Measurements from ENCODE around the gene SLC25A21.

SLC25A21 gene

DNA sequence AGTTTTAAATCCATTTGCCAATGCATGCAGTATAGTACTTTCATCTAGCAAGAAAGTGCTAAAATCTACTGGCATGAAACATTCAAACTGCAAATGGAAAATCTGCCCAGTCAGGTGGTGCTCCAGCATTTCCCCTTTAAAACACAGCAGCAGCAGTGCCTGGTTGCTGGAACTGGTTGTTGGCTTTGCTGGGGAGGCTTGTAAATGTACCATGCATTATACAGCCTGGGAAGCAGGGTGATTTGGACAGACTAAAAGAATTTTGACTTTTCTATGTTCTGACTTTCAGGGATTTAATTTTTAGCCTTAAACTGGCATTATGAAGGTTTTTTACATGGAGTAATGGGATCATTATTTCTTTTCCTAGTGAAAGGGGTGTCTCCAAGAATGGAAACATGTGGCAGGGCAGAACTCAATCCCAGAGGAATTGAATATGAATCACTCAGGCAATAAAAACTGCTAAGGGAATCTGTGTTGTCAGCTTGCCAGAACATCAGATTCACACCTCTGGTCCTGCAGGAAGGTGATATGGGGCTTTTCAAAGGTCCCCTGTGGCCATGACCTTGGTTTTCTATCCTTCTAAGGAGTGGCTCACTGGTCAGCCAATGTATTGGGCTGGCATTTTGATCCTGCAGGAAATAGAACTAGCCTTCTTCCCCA, 519.7 kb downstream of the SLC25A21 start:
- no peak for DNase-seq (ENCODE audit: low read depth in 2 of 2)

DNA sequence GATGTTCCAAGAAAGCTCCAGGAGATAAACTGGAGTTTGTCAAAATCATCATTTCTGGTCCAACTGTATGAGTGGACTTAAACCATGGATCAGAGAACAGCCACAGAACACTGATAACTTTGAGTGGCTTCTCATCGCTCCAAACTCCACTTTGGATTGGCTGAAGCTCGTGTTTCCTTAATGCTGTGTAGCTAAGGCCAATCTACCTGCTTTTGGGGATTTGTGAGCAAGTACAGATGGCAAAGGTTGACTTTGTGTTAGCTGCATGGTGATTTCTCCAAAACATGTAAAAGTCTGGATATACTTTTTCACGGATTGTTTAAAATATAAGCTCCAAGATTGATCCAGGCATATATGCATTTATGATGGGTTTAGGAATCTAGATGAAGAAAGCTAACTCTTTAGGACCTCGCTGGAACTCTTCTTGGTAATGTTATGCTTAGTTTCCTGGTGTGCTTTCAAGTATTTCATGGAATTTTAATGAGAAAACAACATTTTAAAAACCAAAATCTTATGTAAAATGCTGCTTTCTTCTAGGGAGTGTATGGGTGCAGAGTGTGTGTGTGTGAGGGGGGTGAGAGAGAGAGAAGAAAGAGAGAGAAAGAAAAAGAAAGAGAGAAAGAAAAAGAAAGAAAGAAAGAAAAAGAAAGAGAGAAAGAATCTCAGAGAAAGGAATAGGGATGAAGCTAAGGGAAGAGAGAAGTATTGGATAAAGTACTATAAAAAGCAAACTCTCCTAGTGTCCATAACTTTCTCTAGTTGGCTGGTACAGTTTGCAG, 522.3 kb downstream of the SLC25A21 start:
- no peak for DNase-seq (ENCODE audit: low read depth in 2 of 2)

- no peak for DNase-seq (ENCODE audit: low read depth in 2 of 2)
Observed at GRCh38 chr14:36647824-36648753, 524.3 kb downstream of the SLC25A21 start.

- DNase-seq (ENCODE audit: low read depth in 2 of 2), result no peak
Observed at GRCh38 chr14:36647417-36647823, 525.0 kb downstream of the SLC25A21 start.

DNA sequence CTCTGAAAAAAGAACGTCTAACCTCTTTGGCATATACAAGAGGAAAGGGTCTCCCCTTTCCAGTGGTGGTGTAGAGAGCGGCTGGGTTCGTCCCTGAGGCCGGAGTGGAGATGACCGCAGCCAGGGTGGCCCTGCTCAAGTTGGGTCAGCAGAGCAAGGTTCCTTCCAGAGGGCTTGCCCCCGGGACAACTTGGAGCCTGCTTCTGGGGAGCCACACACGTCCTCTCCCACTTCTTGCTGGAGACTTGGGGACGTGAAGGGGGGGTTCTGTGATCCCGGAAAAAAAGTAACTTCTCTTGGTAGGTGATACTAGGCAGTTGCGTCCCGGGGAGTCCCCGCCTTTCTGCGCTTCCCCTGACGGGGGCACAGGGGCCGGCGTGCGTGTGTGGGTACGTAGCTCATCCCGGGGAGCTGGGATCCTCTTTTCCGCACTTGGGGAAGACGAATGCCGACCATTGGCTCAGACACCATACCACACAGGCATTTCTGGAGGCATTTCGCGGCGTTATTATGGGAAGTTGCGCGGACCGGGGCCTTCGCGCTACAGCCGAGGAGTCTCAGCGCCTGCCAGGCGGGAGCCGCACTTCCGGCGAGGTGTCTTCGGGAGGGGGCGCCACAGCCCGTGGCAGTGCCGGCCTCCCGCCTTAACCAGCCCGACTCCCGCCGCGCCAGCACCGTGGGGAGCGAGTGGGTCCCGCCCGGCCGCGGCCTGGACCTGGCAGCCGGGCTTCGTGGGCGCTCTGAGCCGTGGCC, 525.6 kb downstream of the SLC25A21 start:
- DNase-seq (ENCODE audit: low read depth in 2 of 2), result no peak

- no peak for DNase-seq (ENCODE audit: low read depth in 2 of 2)
Observed at GRCh38 chr14:36633580-36633979, 538.8 kb downstream of the SLC25A21 start.

Measured in stimulated activated CD8-positive, alpha-beta memory T cell treated with anti-CD3 and anti-CD28 coated beads, Interleukin-7, amount 100 ng/mL, for 4 hours (primary cell).